Upper lobe of left lung (tissue), 4 donors: ENCODE data around the gene FSIP2.

Experiments
- EP300 ChIP-seq, 4 donors: sonication (generic); formaldehyde crosslinking; IDR thresholded peaks; one replicate each; pipeline ENCODE4 v1.5.1; 2017; ENCODE audit warnings: antibody characterized with exemption in 4 of 4, control low read depth in 2 of 4
- POLR2A ChIP-seq, 4 donors: fragments of 450-650 bp; IDR thresholded peaks; one replicate each; pipeline ENCODE4 v1.5.1; 2016 to 2017; ENCODE audit warnings: antibody characterized with exemption in 4 of 4, mild to moderate bottlenecking in 2 of 4
- POLR2AphosphoS5 ChIP-seq, 2 donors: sonication (generic); formaldehyde crosslinking; IDR thresholded peaks; one replicate each; pipeline ENCODE4 v1.5.1; 2017; ENCODE audit warnings: antibody characterized with exemption in 2 of 2
- TF ChIP-seq, protein P1 (sequence below), 6 experiments: fragments of 450-650 bp in 4 of 6; fragments of 200-600 bp in 2 of 6; sonication (generic) in 2 of 6; IDR thresholded peaks; one replicate each; pipeline ENCODE4 v1.5.1; 2016 to 2019; ENCODE audit warnings: antibody characterized with exemption in 6 of 6

- TF ChIP-seq POLR2A (IDR thresholded peaks at IDR 0.05) (no peak), EP300 (IDR thresholded peaks at IDR 0.05) (no peak), POLR2AphosphoS5 (IDR thresholded peaks at IDR 0.05) (no peak)
- TF ChIP-seq, protein P1, sequence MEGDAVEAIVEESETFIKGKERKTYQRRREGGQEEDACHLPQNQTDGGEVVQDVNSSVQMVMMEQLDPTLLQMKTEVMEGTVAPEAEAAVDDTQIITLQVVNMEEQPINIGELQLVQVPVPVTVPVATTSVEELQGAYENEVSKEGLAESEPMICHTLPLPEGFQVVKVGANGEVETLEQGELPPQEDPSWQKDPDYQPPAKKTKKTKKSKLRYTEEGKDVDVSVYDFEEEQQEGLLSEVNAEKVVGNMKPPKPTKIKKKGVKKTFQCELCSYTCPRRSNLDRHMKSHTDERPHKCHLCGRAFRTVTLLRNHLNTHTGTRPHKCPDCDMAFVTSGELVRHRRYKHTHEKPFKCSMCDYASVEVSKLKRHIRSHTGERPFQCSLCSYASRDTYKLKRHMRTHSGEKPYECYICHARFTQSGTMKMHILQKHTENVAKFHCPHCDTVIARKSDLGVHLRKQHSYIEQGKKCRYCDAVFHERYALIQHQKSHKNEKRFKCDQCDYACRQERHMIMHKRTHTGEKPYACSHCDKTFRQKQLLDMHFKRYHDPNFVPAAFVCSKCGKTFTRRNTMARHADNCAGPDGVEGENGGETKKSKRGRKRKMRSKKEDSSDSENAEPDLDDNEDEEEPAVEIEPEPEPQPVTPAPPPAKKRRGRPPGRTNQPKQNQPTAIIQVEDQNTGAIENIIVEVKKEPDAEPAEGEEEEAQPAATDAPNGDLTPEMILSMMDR (IDR thresholded peaks at IDR 0.05), result no peak
Measured at GRCh38 chr2:185780890-185781289, 42.3 kb downstream of the FSIP2 start.
